ENCODE measurements around the gene ZBTB16. TPM values are rescaled to one million over a fixed set of nuclear protein-coding genes. Genes with fewer than 3 reads are reported as not detected.

Gene ZBTB16
- polyA plus RNA-seq, 1 donor (not counting 4 experiments of a cell fraction or from before 2014, with no cell fraction given), result 0.18 TPM

DNA sequence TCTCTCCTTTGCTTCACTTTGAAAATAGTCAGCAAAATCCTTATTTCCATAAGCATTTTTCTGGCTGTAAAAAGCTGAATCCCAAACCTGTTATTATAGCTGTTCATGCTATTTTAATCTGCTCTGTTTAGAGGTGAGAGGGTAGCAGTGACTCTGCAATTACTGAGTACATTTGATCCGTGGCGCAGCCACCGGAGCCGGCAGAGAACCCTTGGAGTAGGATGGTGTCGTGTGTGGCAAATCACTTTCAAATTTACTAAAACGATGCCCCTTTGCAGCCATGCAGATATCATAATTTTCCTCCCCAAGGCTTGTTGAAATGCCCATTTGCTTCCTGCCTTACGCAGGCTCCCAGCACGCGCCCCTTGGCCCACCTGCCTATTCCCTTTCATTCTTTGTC lies 69.6 kb downstream of the ZBTB16 start:
- no peaks in the 10 kb centered on the region for H3K9me1 ChIP-seq (ENCODE audit: control insufficient read depth, extremely low read depth, insufficient read depth, low read length)
- no peak overlapping the region for H3K4me3 ChIP-seq (ENCODE audit: control insufficient read depth in 2 of 3, extremely low read depth in 1 of 3, insufficient read depth in 2 of 3, low read depth in 1 of 3, low read length in 3 of 3)
- H3K9me3 ChIP-seq (ENCODE audit: control insufficient read depth, low read depth, low read length), result no peaks in the 10 kb centered on the region
- no peak for FAIRE-seq
- H3K79me2 ChIP-seq (ENCODE audit: control insufficient read depth, insufficient read depth, low read length), result no peaks in the 10 kb centered on the region
- no peak overlapping the region for H2AFZ ChIP-seq (ENCODE audit: control insufficient read depth, low read length)
- peaks cover 31% of the 10 kb centered on the region for H3K27me3 ChIP-seq (ENCODE audit: control insufficient read depth, extremely low read depth, insufficient read depth, low read length)
- no peak overlapping the region for H3K4me2 ChIP-seq (ENCODE audit: control insufficient read depth, extremely low read depth, insufficient read depth, low read depth, low read length)
- no peak overlapping the region for H3K9ac ChIP-seq (ENCODE audit: control insufficient read depth, extremely low read depth, insufficient read depth, low read length)
- no peak for DNase-seq (ENCODE audit: low read depth, low spot score)
- no peaks in the 10 kb centered on the region for H4K20me1 ChIP-seq (ENCODE audit: control insufficient read depth, extremely low read depth, insufficient read depth, low read length)
- H3K27ac ChIP-seq (ENCODE audit: control insufficient read depth, insufficient read depth, low read length), result no peak overlapping the region
- dilution Hi-C loops (cut with MboI; ENCODE audit: extremely low pct_ligation_motif_present, low sequenced_read_pairs), result no loop called here
- TF ChIP-seq, protein P1, sequence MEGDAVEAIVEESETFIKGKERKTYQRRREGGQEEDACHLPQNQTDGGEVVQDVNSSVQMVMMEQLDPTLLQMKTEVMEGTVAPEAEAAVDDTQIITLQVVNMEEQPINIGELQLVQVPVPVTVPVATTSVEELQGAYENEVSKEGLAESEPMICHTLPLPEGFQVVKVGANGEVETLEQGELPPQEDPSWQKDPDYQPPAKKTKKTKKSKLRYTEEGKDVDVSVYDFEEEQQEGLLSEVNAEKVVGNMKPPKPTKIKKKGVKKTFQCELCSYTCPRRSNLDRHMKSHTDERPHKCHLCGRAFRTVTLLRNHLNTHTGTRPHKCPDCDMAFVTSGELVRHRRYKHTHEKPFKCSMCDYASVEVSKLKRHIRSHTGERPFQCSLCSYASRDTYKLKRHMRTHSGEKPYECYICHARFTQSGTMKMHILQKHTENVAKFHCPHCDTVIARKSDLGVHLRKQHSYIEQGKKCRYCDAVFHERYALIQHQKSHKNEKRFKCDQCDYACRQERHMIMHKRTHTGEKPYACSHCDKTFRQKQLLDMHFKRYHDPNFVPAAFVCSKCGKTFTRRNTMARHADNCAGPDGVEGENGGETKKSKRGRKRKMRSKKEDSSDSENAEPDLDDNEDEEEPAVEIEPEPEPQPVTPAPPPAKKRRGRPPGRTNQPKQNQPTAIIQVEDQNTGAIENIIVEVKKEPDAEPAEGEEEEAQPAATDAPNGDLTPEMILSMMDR (optimal IDR thresholded peaks at IDR 0.05 in 1 of 3, IDR thresholded peaks at IDR 0.05 in 1 of 3, conservative IDR thresholded peaks at IDR 0.05 in 1 of 3; ENCODE audit: extremely low read depth in 1 of 3, insufficient read depth in 2 of 3, low read length in 3 of 3), result no peak
- TF ChIP-seq EZH2 (IDR thresholded peaks at IDR 0.05; ENCODE audit: low read length), result no peak
- no peaks in the 10 kb centered on the region for H3K4me1 ChIP-seq (ENCODE audit: control insufficient read depth, extremely low read depth, insufficient read depth, low read length)
- no peaks in the 10 kb centered on the region for H3K36me3 ChIP-seq (ENCODE audit: control insufficient read depth in 2 of 2, extremely low read depth in 1 of 2, insufficient read depth in 2 of 2, low read length in 2 of 2)

GRCh38 chr11:114129699-114130098 lies 70.2 kb downstream of the ZBTB16 start:
- Histone ChIP-seq H3K4me1 (ENCODE audit: control insufficient read depth, extremely low read depth, insufficient read depth, low read length) (no peaks in the 10 kb centered on the region), H2AFZ (ENCODE audit: control insufficient read depth, low read length) (no peak overlapping the region), H3K79me2 (ENCODE audit: control insufficient read depth, insufficient read depth, low read length) (no peaks in the 10 kb centered on the region), H4K20me1 (ENCODE audit: control insufficient read depth, extremely low read depth, insufficient read depth, low read length) (no peaks in the 10 kb centered on the region), H3K9ac (ENCODE audit: control insufficient read depth, extremely low read depth, insufficient read depth, low read length) (no peak overlapping the region), H3K27me3 (ENCODE audit: control insufficient read depth, extremely low read depth, insufficient read depth, low read length) (peaks cover 26% of the 10 kb centered on the region), H3K36me3 (ENCODE audit: control insufficient read depth in 2 of 2, extremely low read depth in 1 of 2, insufficient read depth in 2 of 2, low read length in 2 of 2) (no peaks in the 10 kb centered on the region), H3K27ac (ENCODE audit: control insufficient read depth, insufficient read depth, low read length) (no peak overlapping the region), H3K9me3 (ENCODE audit: control insufficient read depth, low read depth, low read length) (no peaks in the 10 kb centered on the region), H3K4me2 (ENCODE audit: control insufficient read depth, extremely low read depth, insufficient read depth, low read depth, low read length) (no peak overlapping the region), H3K4me3 (ENCODE audit: control insufficient read depth in 2 of 3, extremely low read depth in 1 of 3, insufficient read depth in 2 of 3, low read depth in 1 of 3, low read length in 3 of 3) (no peak overlapping the region), H3K9me1 (ENCODE audit: control insufficient read depth, extremely low read depth, insufficient read depth, low read length) (no peaks in the 10 kb centered on the region)
- DNase-seq (ENCODE audit: low read depth, low spot score), result no peak
- dilution Hi-C loops (cut with MboI; ENCODE audit: extremely low pct_ligation_motif_present, low sequenced_read_pairs), result no loop called here
- no peak for FAIRE-seq
- TF ChIP-seq EZH2 (IDR thresholded peaks at IDR 0.05; ENCODE audit: low read length), result no peak
- TF ChIP-seq, protein P1 (optimal IDR thresholded peaks at IDR 0.05 in 1 of 3, IDR thresholded peaks at IDR 0.05 in 1 of 3, conservative IDR thresholded peaks at IDR 0.05 in 1 of 3; ENCODE audit: extremely low read depth in 1 of 3, insufficient read depth in 2 of 3, low read length in 3 of 3), result no peak
